ENCODE data around the gene PPARA.

The PPARA gene

GRCh38 chr22:46145361-46145851 is 4.9 kb upstream of the PPARA start:
- no peak for DNase-seq (ENCODE audit: low spot score)

GRCh38 chr22:46145896-46146295 is 4.4 kb upstream of the PPARA start:
- DNase-seq (ENCODE audit: low spot score) = no peak

GRCh38 chr22:46146329-46146728 is 4.0 kb upstream of the PPARA start:
- no peak for DNase-seq (ENCODE audit: low spot score)

- no peak for DNase-seq (ENCODE audit: low spot score)
These were observed 3.3 kb upstream of the PPARA start for GRCh38 chr22:46147061-46147460.

- DNase-seq (ENCODE audit: low spot score) = no peak
These were observed 2.7 kb upstream of the PPARA start for GRCh38 chr22:46147471-46148267.

- no peak for DNase-seq (ENCODE audit: low spot score)
These were observed 2.0 kb upstream of the PPARA start for GRCh38 chr22:46148336-46148735.

- DNase-seq (ENCODE audit: low spot score) = no peak
These were observed 1.4 kb upstream of the PPARA start for GRCh38 chr22:46148816-46149511.

GRCh38 chr22:46149512-46150033 is 753 bp upstream of the PPARA start:
- DNase-seq (ENCODE audit: low spot score) = peak; percentile 2

GRCh38 chr22:46150655-46151477 is 540 bp downstream of the PPARA start:
- DNase-seq (ENCODE audit: low spot score) = peak; percentile 45

GRCh38 chr22:46153930-46154329 is 3.6 kb downstream of the PPARA start:
- no peak for DNase-seq (ENCODE audit: low spot score)

- no peak for DNase-seq (ENCODE audit: low spot score)
These were observed 5.7 kb downstream of the PPARA start for GRCh38 chr22:46156031-46156430.

GRCh38 chr22:46158283-46158682 is 8.0 kb downstream of the PPARA start:
- DNase-seq (ENCODE audit: low spot score) = no peak

GRCh38 chr22:46159212-46159611 is 8.9 kb downstream of the PPARA start:
- DNase-seq (ENCODE audit: low spot score) = no peak

GRCh38 chr22:46159777-46160176 is 9.5 kb downstream of the PPARA start:
- no peak for DNase-seq (ENCODE audit: low spot score)

- DNase-seq (ENCODE audit: low spot score) = no peak
These were observed 12.0 kb downstream of the PPARA start for GRCh38 chr22:46162285-46162684.

- DNase-seq (ENCODE audit: low spot score) = no peak
These were observed 12.6 kb downstream of the PPARA start for GRCh38 chr22:46162771-46163556.

- DNase-seq (ENCODE audit: low spot score) = no peak
These were observed 13.2 kb downstream of the PPARA start for GRCh38 chr22:46163557-46163888.

- DNase-seq (ENCODE audit: low spot score) = no peak
These were observed 15.7 kb downstream of the PPARA start for GRCh38 chr22:46165977-46166376.

- DNase-seq (ENCODE audit: low spot score) = no peak
These were observed 19.3 kb downstream of the PPARA start for GRCh38 chr22:46169628-46170027.

- no peak for DNase-seq (ENCODE audit: low spot score)
These were observed 21.6 kb downstream of the PPARA start for GRCh38 chr22:46171940-46172339.

GRCh38 chr22:46172522-46173110 is 22.3 kb downstream of the PPARA start:
- DNase-seq (ENCODE audit: low spot score) = no peak
